CD4-positive, alpha-beta T cell treated with Interleukin-6 at 100 ng/mL for 8 hours (primary cell): ENCODE results near the gene AMER1.

ENCODE experiments used
- DNase-seq: peaks from one replicate; pipeline ENCODE4 v3.0.0-alpha.2; 2020; ENCODE audit warnings: mixed read lengths, low spot score

The AMER1 gene

GRCh38 chrX:64184396-64184795 lies 21.1 kb downstream of the AMER1 start:
- no peak for DNase-seq

DNA sequence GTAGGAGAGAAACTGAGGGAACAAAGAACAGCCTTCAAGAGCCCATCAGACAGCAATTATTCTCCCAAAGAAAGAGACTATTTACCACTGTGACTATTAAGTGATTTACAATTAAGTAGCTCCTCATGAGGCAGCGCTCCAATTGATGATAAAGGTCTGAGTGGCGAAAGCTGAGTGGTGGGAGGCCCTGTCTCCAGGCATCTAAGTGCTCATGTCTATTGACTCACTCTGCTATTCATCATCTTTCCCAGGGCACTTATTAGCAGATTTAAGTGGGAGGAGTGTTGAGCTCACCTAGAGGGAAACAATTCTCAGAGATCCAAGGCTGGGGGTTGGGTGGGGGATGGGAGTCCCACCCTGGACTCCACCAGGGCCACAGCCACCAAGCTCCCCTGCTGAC lies 23.3 kb downstream of the AMER1 start:
- DNase-seq: no peak

- DNase-seq: no peak
These were observed 28.6 kb downstream of the AMER1 start for GRCh38 chrX:64176876-64177275.

GRCh38 chrX:64169988-64170387 lies 35.5 kb downstream of the AMER1 start:
- no peak for DNase-seq

- DNase-seq: no peak
These were observed 52.7 kb downstream of the AMER1 start for GRCh38 chrX:64152857-64153256.

- no peak for DNase-seq
These were observed 53.6 kb downstream of the AMER1 start for GRCh38 chrX:64151911-64152310.

DNA sequence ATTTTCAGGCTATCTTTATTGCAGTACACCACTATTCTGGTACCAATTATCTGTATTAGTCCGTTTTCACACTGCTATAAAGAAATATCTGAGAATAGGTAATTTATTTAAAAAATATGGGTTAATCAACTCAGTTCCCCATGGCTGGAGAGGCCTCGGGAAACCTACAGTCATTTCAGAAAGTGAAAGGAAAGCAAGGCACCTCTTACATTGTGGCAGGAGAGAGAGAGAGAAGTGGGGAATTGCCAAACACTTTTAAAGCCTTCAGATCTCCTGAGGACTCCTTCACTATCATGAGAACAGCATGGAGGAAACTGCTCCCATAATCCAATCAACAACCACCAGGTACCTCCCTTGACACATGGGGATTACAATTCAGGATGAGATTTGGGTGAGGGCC lies 54.7 kb downstream of the AMER1 start:
- DNase-seq: no peak
